OCI-LY7 (cell line): Measurements from ENCODE around the gene ZNF22. TPM values are rescaled to one million over a fixed set of nuclear protein-coding genes. Genes with fewer than 3 reads are reported as not detected.

Experiments
- BruUV-seq: library from RNA; stranded (reverse); fragments of 400-500 nt; replicated peaks from 2 replicates; lab custom pipeline; 2021; lab: Mats Ljungman, UMichigan
- CTCF ChIA-PET: fragments of 300-600 bp; sonication (Branson Sonifier 250); formaldehyde crosslinking; loops from one replicate; lab custom pipeline; 2022; ENCODE audit warnings: antibody characterized with exemption; ENCODE audit not compliant: unreplicated experiment; lab: Charles Lee
- POLR2A ChIA-PET: fragments of 300-600 bp; sonication (Branson Sonifier 250); formaldehyde crosslinking; loops from one replicate; lab custom pipeline; 2022; ENCODE audit warnings: antibody characterized with exemption; lab: Charles Lee
- DNase-seq: peaks from one replicate; pipeline ENCODE4 v3.0.0-alpha.2; 2015; ENCODE audit warnings: low spot score
- H2AFZ ChIP-seq: fragments of 200-600 bp; sonication (generic), shearing (Covaris generic); 2 replicates; pipeline ENCODE4 v1.6.1; 2014; ENCODE audit warnings: mild to moderate bottlenecking, antibody characterized with exemption, low read length, moderate library complexity
- H3K27ac ChIP-seq: fragments of 200-600 bp; sonication (generic); 2 replicates; pipeline ENCODE4 v1.5.1; 2014; ENCODE audit warnings: mixed run types, low read depth, mild to moderate bottlenecking, moderate library complexity, low read length, inconsistent platforms; ENCODE audit not compliant: poor library complexity, severe bottlenecking
- H3K36me3 ChIP-seq: fragments of 200-600 bp; sonication (generic); 2 replicates; pipeline ENCODE4 v1.6.1; 2014; ENCODE audit warnings: mild to moderate bottlenecking, antibody characterized with exemption, low read length, moderate library complexity, mixed read lengths; ENCODE audit not compliant: insufficient read depth
- H3K4me1 ChIP-seq: fragments of 200-600 bp; sonication (generic); 2 replicates; pipeline ENCODE4 v1.5.1; 2014; ENCODE audit warnings: mild to moderate bottlenecking, low read length; ENCODE audit not compliant: insufficient read depth, poor library complexity, severe bottlenecking
- H3K4me2 ChIP-seq: fragments of 200-600 bp; sonication (generic); 2 replicates; pipeline ENCODE4 v1.6.1; 2014; ENCODE audit warnings: mild to moderate bottlenecking, low read length
- H3K4me3 ChIP-seq: fragments of 200-600 bp; sonication (generic); 2 replicates; pipeline ENCODE4 v1.5.1; 2014; ENCODE audit warnings: mild to moderate bottlenecking, low read depth, low read length; ENCODE audit not compliant: poor library complexity, severe bottlenecking
- H3K79me2 ChIP-seq: fragments of 200-600 bp; sonication (generic); 2 replicates; pipeline ENCODE4 v1.6.1; 2016; ENCODE audit warnings: low read depth, mild to moderate bottlenecking, low read length, moderate library complexity, mixed read lengths; ENCODE audit not compliant: insufficient read depth
- H3K9me2 ChIP-seq: fragments of 200-600 bp; sonication (generic); 2 replicates; pipeline ENCODE4 v1.6.1; 2016; ENCODE audit warnings: mild to moderate bottlenecking, low read length, mixed read lengths; ENCODE audit not compliant: insufficient read depth
- H3K9me3 ChIP-seq: fragments of 200-600 bp; sonication (generic); 2 replicates; pipeline ENCODE4 v1.6.1; 2014; ENCODE audit warnings: mild to moderate bottlenecking, mixed run types, low read length, mixed read lengths
- H4K20me1 ChIP-seq: fragments of 200-600 bp; sonication (generic); 2 replicates; pipeline ENCODE4 v1.6.1; 2014; ENCODE audit warnings: mild to moderate bottlenecking, antibody characterized with exemption, low read length, moderate library complexity, mixed read lengths; ENCODE audit not compliant: insufficient read depth
- CTCF ChIP-seq: fragments of 200-600 bp; sonication (generic); conservative IDR thresholded peaks from 2 replicates; pipeline ENCODE4 v1.5.1; 2014; ENCODE audit warnings: mild to moderate bottlenecking, antibody characterized with exemption, low read length, moderate library complexity, mixed read lengths
- EZH2phosphoT487 ChIP-seq: fragments of 200-600 bp; sonication (generic); IDR thresholded peaks from 2 replicates; pipeline ENCODE4 v1.6.1; 2018; ENCODE audit warnings: low read depth, borderline replicate concordance, mild to moderate bottlenecking, mixed run types, antibody characterized with exemption, low read length, moderate library complexity, mixed read lengths
- intact Hi-C: fragments of 100-400 bp; cut with micrococcal nuclease; formaldehyde crosslinking; loops from one replicate; pipeline ENCODE4 v1.10.0; 2022; ENCODE audit not compliant: unreplicated experiment
- total RNA-seq, 2 experiments: library from RNA; depleted of rRNA in 1 of 2; stranded (reverse); fragments of >200 nt in 1 of 2; shearing (Covaris generic) in 1 of 2; gene quantifications; 2 replicates each; pipeline ENCODE4 v1.2.3, GENCODE V29; 2014 to 2022

ZNF22 gene
- total RNA-seq, 2 experiments from 2014 or later = 33.3 to 46.6 TPM

- Histone ChIP-seq H3K9me2 (no peaks in the 10 kb centered on the region), H3K27ac (no peak overlapping the region), H3K4me3 (no peak overlapping the region), H3K4me1 (peaks cover 24% of the 10 kb centered on the region), H3K79me2 (no peaks in the 10 kb centered on the region; the same call in 1 of the 2 replicates), H4K20me1 (no peaks in the 10 kb centered on the region), H3K36me3 (no peaks in the 10 kb centered on the region), H3K9me3 (no peaks in the 10 kb centered on the region), H3K4me2 (no peak overlapping the region), H2AFZ (no peak overlapping the region)
- no TSS peak for BruUV-seq
- TF ChIP-seq CTCF (no peak), EZH2phosphoT487 (no peak)
- CTCF ChIA-PET = interaction anchor here (1.1 kb wide), 1 partner anchor 10 kb away, joined by 3 read pairs; no protein-coding TSS in a partner anchor
- POLR2A ChIA-PET = interaction anchor here (0.7 kb wide), 1 partner anchor 9 kb away, joined by 3 read pairs; no protein-coding TSS in a partner anchor
- intact Hi-C loops = no loop called here
- no peak for DNase-seq
Observed at GRCh38 chr10:44995581-44995913, 5.2 kb upstream of the ZNF22 start.

GRCh38 chr10:44995914-44996669 lies 4.6 kb upstream of the ZNF22 start:
- peak; percentile 57 for DNase-seq
- no peak overlapping the region for H3K27ac ChIP-seq
- H3K79me2 ChIP-seq = no peaks in the 10 kb centered on the region; the same call in 1 of the 2 replicates
- TF ChIP-seq EZH2phosphoT487 (no peak), CTCF (no peak)
- H4K20me1 ChIP-seq = no peaks in the 10 kb centered on the region
- intact Hi-C loops = no loop called here
- no peaks in the 10 kb centered on the region for H3K36me3 ChIP-seq
- no peak overlapping the region for H2AFZ ChIP-seq
- POLR2A ChIA-PET = no interaction called here
- no TSS peak for BruUV-seq
- no peaks in the 10 kb centered on the region for H3K9me2 ChIP-seq
- CTCF ChIA-PET = interaction anchor here (0.6 kb wide), 1 partner anchor 31 kb away, joined by 3 read pairs; no protein-coding TSS in a partner anchor
- H3K4me2 ChIP-seq = peak overlapping the region; percentile 14; the same call in 1 of the 2 replicates
- no peak overlapping the region for H3K4me3 ChIP-seq
- no peaks in the 10 kb centered on the region for H3K9me3 ChIP-seq
- H3K4me1 ChIP-seq = peaks cover 25% of the 10 kb centered on the region
